K562 (cell line): ENCODE data around the gene CIAO3. TPM values are rescaled to one million over a fixed set of nuclear protein-coding genes. Genes with fewer than 3 reads are reported as not detected.

Experiments used
- ATAC-seq: fragments of 200-7000 bp; cut with Tn5 transposase; 3 replicates; pipeline ENCODE4 v1.9.1; 2020; ENCODE audit warnings: moderate library complexity
- BruUV-seq: library from RNA; stranded (reverse); fragments of 400-500 nt; replicated peaks from 2 replicates; lab custom pipeline; 2021; lab: Mats Ljungman, UMichigan
- CTCF ChIA-PET: fragments of 300-600 bp; formaldehyde crosslinking; extraction: SDS; loops from one replicate; lab custom pipeline; 2021; ENCODE audit warnings: low intra/inter-chr PET ratio; lab: Yijun Ruan, JAX
- POLR2A ChIA-PET: fragments of 300-600, 350-650 bp; sonication (Branson Sonifier 250); formaldehyde crosslinking; extraction: SDS; loops from one replicate; lab custom pipeline; 2021; ENCODE audit warnings: antibody characterized with exemption, inconsistent platforms; lab: Yijun Ruan, JAX
- DNase-seq, 4 experiments: peaks; one replicate each; pipeline versions ENCODE4 v3.0.0 to v3.0.0-alpha.2; 2011 to 2018; ENCODE audit warnings: low spot score in 3 of 4, mixed read lengths in 3 of 4; ENCODE audit errors: extremely low read depth in 1 of 4
- FAIRE-seq: peaks from 2 replicates; lab custom pipeline; 2011; peaks lifted over from hg19 to GRCh38; lab: Jason Lieb, UNC
- H2AFZ ChIP-seq: 2 replicates; pipeline ENCODE4 v1.6.0; 2011; ENCODE audit warnings: low read depth, low read length, control low read depth, inconsistent platforms
- H3K27ac ChIP-seq: fragments of 200-600 bp; 3 replicates; pipeline ENCODE4 v1.8.0; 2011; ENCODE audit warnings: low read depth, mild to moderate bottlenecking, control low read depth, inconsistent platforms, low read length, moderate library complexity, mixed read lengths; ENCODE audit errors: extremely low read depth
- H3K27me3 ChIP-seq, 2 experiments: fragments of 300-600 bp in 1 of 2; 2 replicates in 1 of 2; 3 replicates in 1 of 2; pipeline versions ENCODE4 v1.6.0 to v1.8.0; 2011; ENCODE audit warnings: inconsistent platforms in 2 of 2, low read length in 2 of 2, mild to moderate bottlenecking in 1 of 2, mixed read lengths in 1 of 2, moderate library complexity in 1 of 2; ENCODE audit not compliant: control insufficient read depth in 2 of 2, insufficient read depth in 2 of 2
- H3K36me3 ChIP-seq: fragments of 300-600 bp; 3 replicates; pipeline ENCODE4 v1.8.0; 2011; ENCODE audit warnings: mild to moderate bottlenecking, low read length, inconsistent platforms; ENCODE audit not compliant: control insufficient read depth, insufficient read depth
- H3K4me1 ChIP-seq, 2 experiments: fragments of 200-600 bp in 1 of 2; replicated peaks in 1 of 2; 2 replicates in 1 of 2; 3 replicates in 1 of 2; pipeline versions ENCODE4 v1.5.1 to v1.8.0; 2011; ENCODE audit warnings: inconsistent platforms in 2 of 2, low read length in 2 of 2, mild to moderate bottlenecking in 1 of 2, mixed read lengths in 1 of 2, moderate library complexity in 1 of 2; ENCODE audit not compliant: control insufficient read depth in 2 of 2, insufficient read depth in 2 of 2
- H3K4me2 ChIP-seq: 2 replicates; pipeline ENCODE4 v1.6.1; 2011; ENCODE audit warnings: low read length, control low read depth, inconsistent platforms, mixed read lengths; ENCODE audit not compliant: insufficient read depth
- H3K4me3 ChIP-seq: fragments of 200-600 bp; sonication (generic), shearing (Covaris generic); 2 replicates; pipeline ENCODE4 v1.5.1; 2016; ENCODE audit warnings: control low read depth, inconsistent platforms
- H3K79me2 ChIP-seq: fragments of 200-600 bp; 3 replicates; pipeline ENCODE4 v1.8.0; 2011; ENCODE audit warnings: low read length, inconsistent platforms; ENCODE audit not compliant: control insufficient read depth, insufficient read depth
- H3K9ac ChIP-seq, 2 experiments: 2 replicates each; pipeline versions ENCODE4 v1.6.0 to v1.6.1; 2011; ENCODE audit warnings: low read depth in 2 of 2, low read length in 2 of 2, control low read depth in 1 of 2, inconsistent platforms in 1 of 2, mild to moderate bottlenecking in 1 of 2, mixed read lengths in 1 of 2; ENCODE audit not compliant: insufficient read depth in 1 of 2
- H3K9me1 ChIP-seq: one replicate; pipeline ENCODE4 v1.6.0; 2011; ENCODE audit warnings: inconsistent platforms, mild to moderate bottlenecking, low read length, moderate library complexity; ENCODE audit not compliant: control insufficient read depth, insufficient read depth
- H3K9me3 ChIP-seq: replicated peaks from 2 replicates; pipeline ENCODE4 v1.5.1; 2011; ENCODE audit warnings: low read depth, low read length, inconsistent platforms; ENCODE audit not compliant: control insufficient read depth, insufficient read depth
- H4K20me1 ChIP-seq: replicated peaks from 2 replicates; pipeline ENCODE4 v1.6.1; 2011; ENCODE audit warnings: low read length, inconsistent platforms, mixed read lengths; ENCODE audit not compliant: control insufficient read depth, insufficient read depth
- AFF4 ChIP-seq: sonication (generic); formaldehyde crosslinking; IDR thresholded peaks from 2 replicates; pipeline ENCODE4 v1.8.0; 2023; ENCODE audit warnings: mild to moderate bottlenecking, missing genetic modification reagents
- CBX8 ChIP-seq: fragments of 200-600 bp; sonication (generic); IDR thresholded peaks from 2 replicates; pipeline ENCODE4 v1.6.1; 2012; ENCODE audit warnings: borderline replicate concordance, mixed run types, low read depth, mild to moderate bottlenecking, moderate library complexity, mixed read lengths, low read length, control low read depth, inconsistent platforms; ENCODE audit not compliant: poor library complexity, severe bottlenecking; ENCODE audit errors: extremely low read depth
- GABPB2 ChIP-seq: fragments of 250-450 bp; sonication (Bioruptor Pico); conservative IDR thresholded peaks from 2 replicates; pipeline ENCODE4 v1.5.1; 2021; ENCODE audit warnings: mild to moderate bottlenecking
- GMEB1 ChIP-seq: fragments of 250-450 bp; sonication (Bioruptor Pico); IDR thresholded peaks from 2 replicates; pipeline ENCODE4 v1.4.0; 2020; ENCODE audit warnings: mild to moderate bottlenecking
- GTF2B ChIP-seq: IDR thresholded peaks from 2 replicates; pipeline ENCODE4 v1.6.1; 2011; ENCODE audit not compliant: insufficient read length; ENCODE audit errors: extremely low read depth
- MLX ChIP-seq, 2 experiments: fragments of 450-650 bp in 1 of 2; sonication (generic) in 1 of 2; formaldehyde crosslinking; conservative IDR thresholded peaks; 2 replicates each; pipeline versions ENCODE4 v1.4.0 to v1.8.1; 2020 to 2022; ENCODE audit warnings: mild to moderate bottlenecking in 1 of 2, missing genetic modification reagents in 1 of 2
- MTA1 ChIP-seq: fragments of 450-650 bp; IDR thresholded peaks from 2 replicates; pipeline ENCODE4 v1.6.1; 2017; ENCODE audit warnings: borderline replicate concordance
- NELFE ChIP-seq: IDR thresholded peaks from 2 replicates; pipeline ENCODE4 v1.6.1; 2011; ENCODE audit warnings: mild to moderate bottlenecking; ENCODE audit not compliant: insufficient read depth, insufficient read length
- POLR3A ChIP-seq: IDR thresholded peaks from 2 replicates; pipeline ENCODE4 v1.6.1; 2011; ENCODE audit warnings: borderline replicate concordance, mild to moderate bottlenecking, moderate library complexity; ENCODE audit not compliant: insufficient read length, insufficient read depth; ENCODE audit errors: extremely low read depth
- STAG1 ChIP-seq: sonication (generic); formaldehyde crosslinking; IDR thresholded peaks from 2 replicates; pipeline ENCODE4 v1.5.0; 2020; ENCODE audit warnings: missing genetic modification reagents, borderline replicate concordance
- TCF7 ChIP-seq: sonication (generic); IDR thresholded peaks from 2 replicates; pipeline ENCODE4 v1.6.1; 2016; ENCODE audit warnings: antibody characterized with exemption, borderline replicate concordance
- ZNF277 ChIP-seq: fragments of 250-450 bp; sonication (Bioruptor Pico); IDR thresholded peaks from 2 replicates; pipeline ENCODE4 v1.8.0; 2022; ENCODE audit warnings: inconsistent platforms, mild to moderate bottlenecking, moderate library complexity, borderline replicate concordance
- ZNF707 ChIP-seq: fragments of 250-450 bp; sonication (Bioruptor Pico); conservative IDR thresholded peaks from 2 replicates; pipeline ENCODE4 v1.8.0; 2022; ENCODE audit warnings: inconsistent platforms, mild to moderate bottlenecking, moderate library complexity
- WGBS: fragments of 100-300 bp; shearing (Covaris generic); methylation state at CpG from one replicate; pipeline ENCODE4 v1.1.6; 2016; ENCODE audit warnings: low coverage, mixed read lengths; ENCODE audit not compliant: insufficient coverage; ENCODE audit errors: missing lambda C conversion rate; 5-methylcytosine and 5-hydroxymethylcytosine counted together
- in situ Hi-C: fragments of 300-500 bp; cut with MboI; formaldehyde crosslinking; loops from 4 replicates; pipeline ENCODE4 v1.15.0; 2018; ENCODE audit warnings: inconsistent platforms, mixed read lengths
- intact Hi-C: fragments of 100-400 bp; cut with micrococcal nuclease; formaldehyde crosslinking; loops from 2 replicates; pipeline ENCODE4 v1.14.2; 2022
- polyA plus RNA-seq, 8 experiments: library from polyadenylated mRNA; depleted of rRNA in 4 of 8; stranded (reverse) in 5 of 8; unstranded in 3 of 8; fragments of >200 nt; fragmentation: Nextera tagmentation in 2 of 8; fragmentation: Illumina TruSeq in 1 of 8; extraction: Ambion mirVana in 2 of 8; extraction: Trizol in 1 of 8; gene quantifications; 2 replicates each; pipeline versions ENCODE4 v1.2.1 to v1.2.3, GENCODE V29; 2011 to 2014; ENCODE audit warnings: inconsistent platforms in 1 of 8, missing spikeins in 1 of 8
- total RNA-seq, 7 experiments: library from RNA; depleted of rRNA in 6 of 7; stranded (reverse); fragments of >200 nt in 6 of 7; fragmentation: Illumina TruSeq in 2 of 7; extraction: Trizol in 2 of 7; gene quantifications; 2 replicates each; pipeline versions ENCODE4 v1.2.1 to v1.2.3, GENCODE V29; 2011 to 2021; ENCODE audit warnings: low replicate concordance in 1 of 7

CIAO3 gene
- total and polyA plus RNA-seq, 9 of the 15 experiments (the other 6 are each of a cell fraction or from before 2014, with no cell fraction given) = 2.2 to 35.6 (median 18.7) TPM

- Histone ChIP-seq H3K4me2 (no peak overlapping the region), H2AFZ (no peak overlapping the region), H3K36me3 (peaks cover 78% of the 10 kb centered on the region; the same call in 2 of the 3 replicates), H3K4me1 (peaks cover 10 to 95% of the 10 kb centered on the region in 2 experiments), H3K79me2 (peaks cover 23% of the 10 kb centered on the region), H3K27me3 (no peaks in the 10 kb centered on the region), H4K20me1 (no peaks in the 10 kb centered on the region; the same call in 1 of the 2 replicates), H3K9me1 (no peaks in the 10 kb centered on the region), H3K9me3 (no peaks in the 10 kb centered on the region), H3K9ac (0 out of 4 replicates have a peak overlapping the region, but pooled peaks of 1 of the 2 experiments have one; percentile 40), H3K4me3 (no peak overlapping the region), H3K27ac (no peak overlapping the region)
- ChIA-PET POLR2A (interaction anchor here (0.6 to 1.3 kb wide), 4 partner anchors 8 to 68 kb away, joined by 3 to 7 read pairs (median 4); partner anchors contain the start of genes CIAO3 and GNG13), CTCF (no interaction called here)
- in situ Hi-C loops = no loop called here
- intact Hi-C loops = no loop called here
- FAIRE-seq (no peak), DNase-seq (no peak), ATAC-seq (no peak)
- BruUV-seq = no TSS peak
- 88% methylated on average over 9 of the region's 12 CpGs for WGBS
- TF ChIP-seq NELFE = no peak
- no peak for TF ChIP-seq GMEB1
- no peak for TF ChIP-seq MLX (CRISPR knock-in tag; conservative IDR thresholded peaks at IDR 0.05)
- no peak for TF ChIP-seq AFF4 (CRISPR knock-in tag)
- TF ChIP-seq TCF7 = no peak
- no peak for TF ChIP-seq CBX8
- no peak for TF ChIP-seq ZNF277
- TF ChIP-seq POLR3A = no peak
- no peak for TF ChIP-seq GTF2B
- no peak for TF ChIP-seq ZNF707 (CRISPR knock-in tag)
- TF ChIP-seq MTA1 = no peak
- no peak for TF ChIP-seq STAG1 (CRISPR knock-in tag)
- no peak for TF ChIP-seq GABPB2 (CRISPR knock-in tag)
Measured at GRCh38 chr16:732332-732731, 8.5 kb downstream of the CIAO3 start.
